ENCODE data around the gene PRRC2B.
"Not testable (repeated sequence)": the region's sequence is repeated elsewhere in the genome, so short reads cannot be mapped to it uniquely, and the experiment has no call there.

PRRC2B gene

GRCh38 chr9:131546336-131547084 is 152.6 kb downstream of the PRRC2B start:
- DNase-seq = peak; percentile 49 to 68

GRCh38 chr9:131549186-131549585 is 155.3 kb downstream of the PRRC2B start:
- DNase-seq = not testable (repeated sequence)

Data from NCI-H524 (cell line).